Body of pancreas (tissue), 4 donors: ENCODE measurements around the gene MMP2. TPM values are rescaled to one million over a fixed set of nuclear protein-coding genes. Genes with fewer than 3 reads are reported as not detected.

ENCODE experiments used
- ATAC-seq: fragments of 150-250 bp; one replicate; pipeline ENCODE4 v1.9.1; 2016
- DNase-seq, 4 donors: peaks; one replicate each; pipeline ENCODE4 v3.0.0-alpha.2; 2019
- H3K27ac ChIP-seq, 4 donors: fragments of 200-600 bp; sonication (generic); 1 replicate in 3 of 4; 2 replicates in 1 of 4; pipeline versions ENCODE4 v1.5.1 to v1.6.1; 2016 to 2019; ENCODE audit warnings: mild to moderate bottlenecking in 1 of 4, mixed read lengths in 1 of 4, moderate library complexity in 1 of 4
- H3K27me3 ChIP-seq, 2 donors: fragments of 200-600 bp; sonication (generic); one replicate each; pipeline ENCODE4 v1.6.0; 2016; ENCODE audit warnings: mild to moderate bottlenecking in 1 of 2
- H3K36me3 ChIP-seq, 2 donors: fragments of 200-600 bp; sonication (generic); replicated peaks in 1 of 2; 2 replicates each; pipeline ENCODE4 v1.5.1; 2016; ENCODE audit warnings: low read depth in 2 of 2; ENCODE audit not compliant: insufficient read depth in 1 of 2
- H3K4me1 ChIP-seq: fragments of 200-600 bp; sonication (generic); one replicate; pipeline ENCODE4 v1.6.0; 2016
- H3K4me3 ChIP-seq, 2 donors: fragments of 200-600 bp; sonication (generic); 1 replicate in 1 of 2; 2 replicates in 1 of 2; pipeline ENCODE4 v1.5.1; 2016 to 2019
- H3K9me3 ChIP-seq, 3 donors: fragments of 200-600 bp; sonication (generic); 1 replicate in 2 of 3; 2 replicates in 1 of 3; pipeline ENCODE4 v1.5.1; 2016
- POLR2A ChIP-seq, 3 donors: fragments of 450-650 bp; IDR thresholded peaks; one replicate each; pipeline ENCODE4 v1.6.1; 2016; ENCODE audit warnings: antibody characterized with exemption in 3 of 3, mild to moderate bottlenecking in 2 of 3
- WGBS, 2 donors: methylation state at CpG; one replicate each; pipeline ENCODE4 v1.1.5; 2017; 5-methylcytosine and 5-hydroxymethylcytosine counted together
- intact Hi-C: fragments of 100-400 bp; cut with DNase I; formaldehyde crosslinking; loops from one replicate; pipeline ENCODE4 v1.15.1; 2023
- total RNA-seq, 2 donors: library from RNA; depleted of rRNA; stranded (reverse); fragments of >200 nt; gene quantifications; one replicate each; pipeline ENCODE4 v1.1.0, GENCODE V29; 2016
- TF ChIP-seq, protein P1 (sequence below), 7 experiments: fragments of 450-650 bp in 4 of 7; fragments of 200-600 bp in 3 of 7; sonication (generic) in 3 of 7; IDR thresholded peaks; one replicate each; pipeline ENCODE4 v1.5.1; 2016 to 2019; ENCODE audit warnings: antibody characterized with exemption in 7 of 7

MMP2 gene
- total RNA-seq, 2 donors from 2014 or later: 58.7 to 76.0 TPM

DNA sequence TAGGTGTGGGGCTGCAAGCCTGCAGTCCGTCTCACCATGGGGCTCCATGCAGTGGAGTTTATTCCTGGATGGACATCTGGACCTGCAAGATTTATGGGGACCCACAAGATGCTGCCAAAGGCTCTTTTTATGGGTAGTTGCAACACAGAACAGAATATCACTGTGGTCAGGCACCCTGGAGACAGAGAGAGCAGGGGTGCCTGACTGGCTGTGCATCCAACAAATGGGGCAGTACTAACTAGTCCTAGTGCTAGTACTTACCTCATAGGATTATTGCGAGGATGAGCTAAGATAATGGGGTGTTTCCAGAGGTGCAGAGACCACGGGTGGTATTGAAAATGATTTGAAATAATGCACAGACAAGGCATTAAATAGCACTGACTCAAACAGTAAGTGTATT, 42.4 kb upstream of the MMP2 start:
- Histone ChIP-seq H3K27me3 (no peaks in the 10 kb centered on the region), H3K4me1 (peaks cover 8% of the 10 kb centered on the region), H3K4me3 (no peak overlapping the region), H3K27ac (no peak overlapping the region), H3K9me3 (no peaks in the 10 kb centered on the region), H3K36me3 (no peaks in the 10 kb centered on the region)
- DNase-seq (no peak), ATAC-seq (no peak)
- 71 to 74% methylated on average over 3 of the region's 3 CpGs for WGBS, 2 donors
- TF ChIP-seq POLR2A (IDR thresholded peaks at IDR 0.05): no peak
- TF ChIP-seq, protein P1, sequence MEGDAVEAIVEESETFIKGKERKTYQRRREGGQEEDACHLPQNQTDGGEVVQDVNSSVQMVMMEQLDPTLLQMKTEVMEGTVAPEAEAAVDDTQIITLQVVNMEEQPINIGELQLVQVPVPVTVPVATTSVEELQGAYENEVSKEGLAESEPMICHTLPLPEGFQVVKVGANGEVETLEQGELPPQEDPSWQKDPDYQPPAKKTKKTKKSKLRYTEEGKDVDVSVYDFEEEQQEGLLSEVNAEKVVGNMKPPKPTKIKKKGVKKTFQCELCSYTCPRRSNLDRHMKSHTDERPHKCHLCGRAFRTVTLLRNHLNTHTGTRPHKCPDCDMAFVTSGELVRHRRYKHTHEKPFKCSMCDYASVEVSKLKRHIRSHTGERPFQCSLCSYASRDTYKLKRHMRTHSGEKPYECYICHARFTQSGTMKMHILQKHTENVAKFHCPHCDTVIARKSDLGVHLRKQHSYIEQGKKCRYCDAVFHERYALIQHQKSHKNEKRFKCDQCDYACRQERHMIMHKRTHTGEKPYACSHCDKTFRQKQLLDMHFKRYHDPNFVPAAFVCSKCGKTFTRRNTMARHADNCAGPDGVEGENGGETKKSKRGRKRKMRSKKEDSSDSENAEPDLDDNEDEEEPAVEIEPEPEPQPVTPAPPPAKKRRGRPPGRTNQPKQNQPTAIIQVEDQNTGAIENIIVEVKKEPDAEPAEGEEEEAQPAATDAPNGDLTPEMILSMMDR (IDR thresholded peaks at IDR 0.05): no peak
- intact Hi-C loops: no loop called here

DNA sequence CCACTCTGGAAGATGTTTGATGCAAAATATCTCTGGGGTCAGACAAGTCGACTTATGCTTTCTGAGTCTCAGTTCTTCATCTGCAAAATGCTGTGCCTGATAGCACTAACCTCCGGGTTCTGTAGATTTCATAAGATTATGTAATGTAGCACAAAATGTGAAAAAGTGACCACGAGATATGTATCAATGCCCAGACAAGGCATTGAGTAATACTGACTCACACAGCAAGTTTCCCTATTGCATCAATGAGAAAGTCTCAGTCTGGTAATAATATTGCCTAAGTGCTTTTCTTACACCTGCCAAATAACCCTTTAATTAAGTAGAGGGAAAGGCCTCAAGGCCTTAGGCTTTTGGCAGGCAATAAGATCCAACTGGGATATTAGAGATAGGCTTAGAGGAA, 41.4 kb upstream of the MMP2 start:
- H3K4me1 ChIP-seq: peaks cover 8% of the 10 kb centered on the region
- H3K36me3 ChIP-seq: no peaks in the 10 kb centered on the region
- H3K9me3 ChIP-seq: no peaks in the 10 kb centered on the region
- ATAC-seq (peak; percentile 27), DNase-seq (peak in 1 of 4 donors; percentile 32)
- TF ChIP-seq, protein P1 (IDR thresholded peaks at IDR 0.05): no peak
- no peak for TF ChIP-seq POLR2A (IDR thresholded peaks at IDR 0.05)
- H3K27me3 ChIP-seq: no peaks in the 10 kb centered on the region
- WGBS, 2 donors: 54 to 57% methylated on average over 3 of the region's 3 CpGs
- intact Hi-C loops: no loop called here
- no peak overlapping the region for H3K4me3 ChIP-seq
- H3K27ac ChIP-seq: peak overlapping the region in 1 of 4 donors; percentile 6

DNA sequence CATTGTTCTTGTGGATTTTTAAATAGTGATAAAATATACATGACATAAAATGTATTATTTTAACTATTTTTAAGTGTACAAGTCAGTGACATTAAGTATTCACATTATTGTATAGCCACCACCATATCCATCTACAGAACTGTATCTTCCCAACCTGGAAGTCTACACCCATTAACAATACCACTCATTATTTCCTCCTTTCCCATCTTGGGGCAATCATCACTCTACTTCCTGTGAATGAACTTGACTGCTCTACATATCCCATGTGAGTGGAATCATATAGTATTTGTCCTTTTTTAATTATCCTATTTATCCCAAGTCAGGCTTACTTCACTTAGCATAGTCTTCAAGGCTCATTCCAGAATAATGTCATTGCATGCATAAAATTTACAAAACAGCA, 40.7 kb upstream of the MMP2 start:
- TF ChIP-seq POLR2A (IDR thresholded peaks at IDR 0.05): no peak
- TF ChIP-seq, protein P1 (IDR thresholded peaks at IDR 0.05): no peak
- Histone ChIP-seq H3K27me3 (no peaks in the 10 kb centered on the region), H3K36me3 (no peaks in the 10 kb centered on the region), H3K27ac (no peak overlapping the region), H3K9me3 (no peaks in the 10 kb centered on the region), H3K4me3 (no peak overlapping the region), H3K4me1 (peaks cover 4% of the 10 kb centered on the region)
- no peak for DNase-seq
- ATAC-seq: no peak
- intact Hi-C loops: no loop called here

DNA sequence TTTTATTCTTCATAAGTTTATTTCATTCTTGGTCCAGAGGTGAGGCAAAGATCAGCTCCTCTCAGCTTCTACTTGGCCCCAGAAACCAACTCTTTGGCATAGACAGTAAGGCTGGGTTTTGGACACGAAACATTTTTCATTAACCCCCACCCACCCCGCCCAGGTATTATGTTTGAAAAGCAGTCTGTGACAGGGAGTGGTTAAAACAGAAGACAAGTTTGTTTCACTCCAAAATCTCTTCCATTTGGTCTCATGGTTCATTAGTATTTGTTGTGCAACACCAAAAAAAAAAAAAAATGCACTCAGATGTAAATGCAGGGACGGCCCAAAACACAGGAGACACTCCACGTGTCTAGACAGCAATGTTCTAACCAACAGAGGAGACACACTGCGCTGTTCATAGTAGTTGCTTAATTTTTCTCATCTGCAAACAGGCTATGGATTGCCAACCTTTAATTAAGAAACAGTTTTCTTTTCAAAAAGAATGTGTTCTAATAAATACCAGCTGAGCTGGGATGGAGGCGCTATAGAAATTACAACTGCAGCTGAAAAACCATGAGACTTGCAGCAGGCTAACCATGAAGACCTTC, 39.8 kb upstream of the MMP2 start:
- Histone ChIP-seq H3K4me3 (no peak overlapping the region), H3K27me3 (no peaks in the 10 kb centered on the region), H3K36me3 (no peaks in the 10 kb centered on the region), H3K4me1 (no peaks in the 10 kb centered on the region), H3K9me3 (no peaks in the 10 kb centered on the region), H3K27ac (no peak overlapping the region)
- DNase-seq: peak in 1 of 4 donors; percentile 13
- intact Hi-C loops: no loop called here
- TF ChIP-seq, protein P1 (IDR thresholded peaks at IDR 0.05): no peak
- no peak for TF ChIP-seq POLR2A (IDR thresholded peaks at IDR 0.05)
- 73 to 83% methylated on average over 6 of the region's 6 CpGs for WGBS, 2 donors
- ATAC-seq: no peak
